Pancreas (tissue), 10 donors: ENCODE data around the gene ORC1. TPM values are rescaled to one million over a fixed set of nuclear protein-coding genes. Genes with fewer than 3 reads are reported as not detected.

Experiments used
- ATAC-seq, 4 donors: fragments of 200-7000 bp; cut with Tn5 transposase; one replicate each; pipeline versions ENCODE4 v1.8.0 to v1.9.1; 2020; ENCODE audit warnings: mild to moderate bottlenecking in 4 of 4, moderate library complexity in 4 of 4
- DNase-seq, 6 donors: peaks; one replicate each; pipeline ENCODE4 v3.0.0-alpha.2; 2020
- FAIRE-seq: peaks from 2 replicates; lab custom pipeline; 2012; peaks lifted over from hg19 to GRCh38; lab: Jason Lieb, UNC
- H3K27ac ChIP-seq, 4 donors: fragments of 200-600 bp; sonication (generic); 1 replicate in 3 of 4; 2 replicates in 1 of 4; pipeline versions ENCODE4 v1.5.0 to v1.8.0; 2020
- H3K27me3 ChIP-seq, 4 donors: fragments of 200-600 bp; one replicate each; pipeline ENCODE4 v1.8.0; 2021
- H3K36me3 ChIP-seq, 3 donors: fragments of 200-600 bp; sonication (generic) in 1 of 3; one replicate each; pipeline versions ENCODE4 v1.5.0 to v1.8.0; 2020 to 2021
- H3K4me1 ChIP-seq, 3 donors: fragments of 200-600 bp; one replicate each; pipeline ENCODE4 v1.8.0; 2021
- H3K4me3 ChIP-seq, 4 donors: fragments of 200-600 bp; sonication (generic) in 2 of 4; one replicate each; pipeline versions ENCODE4 v1.5.0 to v1.8.0; 2020 to 2021
- H3K9me3 ChIP-seq, 4 donors: fragments of 200-600 bp; one replicate each; pipeline ENCODE4 v1.8.0; 2021
- CTCF ChIP-seq, 4 donors: fragments of 200-600 bp; sonication (generic) in 3 of 4; IDR thresholded peaks; one replicate each; pipeline versions ENCODE4 v1.5.0 to v1.8.0; 2021; ENCODE audit warnings: antibody characterized with exemption in 4 of 4
- WGBS, 2 donors: extraction: QIAGEN DNeasy Blood & Tissue Kit; methylation state at CpG; one replicate each; pipeline ENCODE4 v1.1.7; 2013; 5-methylcytosine and 5-hydroxymethylcytosine counted together
- intact Hi-C, 3 donors: fragments of 100-400 bp; cut with DNase I; formaldehyde crosslinking; loops; one replicate each; pipeline versions ENCODE4 v1.11.1 to v1.14.2; 2022
- polyA plus RNA-seq, 2 donors: library from polyadenylated mRNA; stranded (reverse); fragments of 200-250 nt; gene quantifications; one replicate each; pipeline ENCODE4 v1.2.3, GENCODE V29; 2013
- total RNA-seq, 6 donors: library from RNA; stranded (reverse); fragmentation: NEBNext Ultra II Directional in 4 of 6; extraction: Animal tissue kit (Norgen Biotek cat#: 25700) in 4 of 6; gene quantifications; one replicate each; pipeline versions ENCODE4 v1.2.1 to v1.2.4, GENCODE V29; 2021 to 2023
- donor health status: healthy with polysubstance abuse.
- donor health status: DM: no; HTN: no; CAD: no; lungs with moderate emphysema.
- donor health status: DM: no; HTN: no; CAD: no.
- donor health status: control.
- donor health status: control.
- donor health status: Bipolar disorder and iron deficiency.
- donor health status: DM: yes; HTN: yes; CAD: no.
- donor health status: DM: no; HTN: no; CAD: no.
- donor health status: DM: no; HTN: no; CAD: no.
- donor health status: DM: yes; HTN: yes; CAD: no.

ORC1 gene
- total RNA-seq (under 1 TPM; 0.09 to 0.43 (median 0.29) TPM), polyA plus RNA-seq (under 1 TPM; 0.27 to 0.68 TPM)

GRCh38 chr1:52404116-52404974 is at the start of gene ORC1, which contains the start of gene PRPF38A:
TSS of gene ORC1 (minus strand) at chr1:52404423. CDS start at chr1:52402223, 2,200 bp downstream.
TSS of gene PRPF38A (plus strand) at chr1:52404602. CDS start at chr1:52404750, 148 bp downstream.
- intact Hi-C loops, result no loop called here
- FAIRE-seq, result peak; percentile 86
- peak; percentile 95 to 98 (median 97) for DNase-seq
- no peaks in the 10 kb centered on the region for H3K27me3 ChIP-seq
- peak within 1 kb of the TSS; percentile 79 to 91 (median 85) for H3K27ac ChIP-seq
- TF ChIP-seq CTCF (IDR thresholded peaks at IDR 0.05), result peak in 2 of 4 donors; percentile 14 to 23
- H3K4me1 ChIP-seq, result peaks cover 12 to 20% (median 14%) of the 10 kb centered on the region in 3 donors
- peaks cover 0 to 14% (median 6%) of the 10 kb centered on the region in 3 donors for H3K36me3 ChIP-seq
- H3K9me3 ChIP-seq, result no peaks in the 10 kb centered on the region
- ATAC-seq, result peak; percentile 99 to 100 (median 100)
- WGBS, 2 donors, result 0% methylated on average over 57 of the region's 57 CpGs
- peak within 1 kb of the TSS; percentile 62 to 83 (median 78) for H3K4me3 ChIP-seq

GRCh38 chr1:52444463-52444862 is 40.2 kb upstream of the ORC1 start:
- peaks cover 0 to 13% (median 0%) of the 10 kb centered on the region in 3 donors for H3K36me3 ChIP-seq
- no peak for FAIRE-seq
- no peak overlapping the region for H3K27ac ChIP-seq
- ATAC-seq, result no peak
- DNase-seq, result no peak
- H3K9me3 ChIP-seq, result no peaks in the 10 kb centered on the region
- no peaks in the 10 kb centered on the region for H3K4me1 ChIP-seq
- H3K4me3 ChIP-seq, result no peak overlapping the region
- WGBS, 2 donors, result 86% methylated on average over 2 of the region's 2 CpGs
- TF ChIP-seq CTCF (IDR thresholded peaks at IDR 0.05), result no peak
- H3K27me3 ChIP-seq, result no peaks in the 10 kb centered on the region
- intact Hi-C loops, result no loop called here

GRCh38 chr1:52439976-52440375 is 35.8 kb upstream of the ORC1 start:
- no peak overlapping the region for H3K4me3 ChIP-seq
- ATAC-seq (no peak), DNase-seq (no peak), FAIRE-seq (no peak)
- peaks cover 0 to 3% (median 0%) of the 10 kb centered on the region in 3 donors for H3K36me3 ChIP-seq
- H3K27ac ChIP-seq, result no peak overlapping the region
- H3K4me1 ChIP-seq, result no peaks in the 10 kb centered on the region
- 95 to 96% methylated on average over 4 of the region's 4 CpGs for WGBS, 2 donors
- H3K9me3 ChIP-seq, result no peaks in the 10 kb centered on the region
- intact Hi-C loops, result no loop called here
- no peak for TF ChIP-seq CTCF (IDR thresholded peaks at IDR 0.05)
- H3K27me3 ChIP-seq, result no peaks in the 10 kb centered on the region

GRCh38 chr1:52436817-52437216 is 32.6 kb upstream of the ORC1 start:
- Histone ChIP-seq H3K27me3 (no peaks in the 10 kb centered on the region), H3K27ac (no peak overlapping the region), H3K36me3 (peaks cover 0 to 22% (median 0%) of the 10 kb centered on the region in 3 donors), H3K9me3 (no peaks in the 10 kb centered on the region), H3K4me1 (no peaks in the 10 kb centered on the region), H3K4me3 (no peak overlapping the region)
- intact Hi-C loops, result no loop called here
- 81 to 84% methylated on average over 7 of the region's 7 CpGs for WGBS, 2 donors
- ATAC-seq, result no peak
- no peak for DNase-seq
- no peak for FAIRE-seq
- no peak for TF ChIP-seq CTCF (IDR thresholded peaks at IDR 0.05)
